HFFc6 (cell line): Measurements from ENCODE around the gene ABHD6. TPM values are rescaled to one million over a fixed set of nuclear protein-coding genes. Genes with fewer than 3 reads are reported as not detected.
A peak's percentile ranks its signal among the peaks of the same experiment; 100 is the strongest.

ENCODE experiments used
- DNase-seq: peaks from one replicate; pipeline ENCODE4 v3.0.0-alpha.2; 2018
- H3K27ac Mint-ChIP-seq: 2 replicates; pipeline ENCODE4 v1.8.0; 2020; ENCODE audit warnings: mild to moderate bottlenecking, mixed read lengths
- H3K27me3 Mint-ChIP-seq: 2 replicates; pipeline ENCODE4 v1.8.0; 2021; ENCODE audit warnings: mild to moderate bottlenecking, moderate library complexity, mixed read lengths; ENCODE audit not compliant: insufficient read depth
- H3K36me3 Mint-ChIP-seq: 2 replicates; pipeline ENCODE4 v1.8.0; 2021; ENCODE audit warnings: low read depth, mixed read lengths
- H3K4me1 Mint-ChIP-seq: 2 replicates; pipeline ENCODE4 v1.8.0; 2020; ENCODE audit warnings: low read depth, mixed read lengths
- H3K4me3 Mint-ChIP-seq: 2 replicates; pipeline ENCODE4 v1.8.0; 2020; ENCODE audit warnings: mild to moderate bottlenecking, moderate library complexity, mixed read lengths
- H3K9me3 Mint-ChIP-seq: 2 replicates; pipeline ENCODE4 v1.8.0; 2020; ENCODE audit warnings: mild to moderate bottlenecking, mixed read lengths
- CTCF ChIP-seq: fragments of 200-600 bp; sonication (generic); IDR thresholded peaks from 2 replicates; pipeline ENCODE4 v1.5.0; 2021; ENCODE audit warnings: antibody characterized with exemption, mild to moderate bottlenecking
- total RNA-seq, 6 experiments: library from RNA; stranded (reverse); fragmentation: NEBNext Ultra II Directional; extraction: Animal tissue kit (Norgen Biotek cat#: 25700); gene quantifications; 2 replicates in 1 of 6; 3 replicates in 5 of 6; pipeline ENCODE4 v1.2.3, GENCODE V29; 2021

The ABHD6 gene
- total RNA-seq, 6 experiments from 2014 or later: 6.1 to 8.9 (median 6.5) TPM

GRCh38 chr3:58305882-58306711, 68.5 kb downstream of the ABHD6 start, which contains the start of the genes HTD2 and RPP14:
Gene HTD2 (plus strand): TSS chr3:58306520. CDS start chr3:58317614, 11,094 bp downstream.
Gene RPP14 (plus strand): TSS chr3:58306245. CDS start chr3:58310330, 4,085 bp downstream.
- H3K4me1 Mint-ChIP-seq: peaks cover 24% of the 10 kb centered on the region
- peaks cover 5% of the 10 kb centered on the region for H3K27me3 Mint-ChIP-seq
- peak; percentile 97 for TF ChIP-seq CTCF
- peaks cover 17% of the 10 kb centered on the region for H3K36me3 Mint-ChIP-seq
- H3K9me3 Mint-ChIP-seq: no peaks in the 10 kb centered on the region
- peak within 1 kb of the TSS; percentile 99 for H3K27ac Mint-ChIP-seq
- H3K4me3 Mint-ChIP-seq: peak within 1 kb of the TSS; percentile 93
- peak; percentile 95 for DNase-seq

GRCh38 chr3:58307639-58308215, 70.1 kb downstream of the ABHD6 start:
- peak; percentile 46 for DNase-seq
- H3K36me3 Mint-ChIP-seq: peaks cover 23% of the 10 kb centered on the region

GRCh38 chr3:58308728-58309127, 71.1 kb downstream of the ABHD6 start:
- Mint-ChIP-seq H3K27me3 (peaks cover 5% of the 10 kb centered on the region), H3K27ac (peak overlapping the region; percentile 51), H3K4me1 (peaks cover 24% of the 10 kb centered on the region), H3K9me3 (no peaks in the 10 kb centered on the region), H3K36me3 (peaks cover 23% of the 10 kb centered on the region), H3K4me3 (peak overlapping the region; percentile 32; the same call in 1 of the 2 replicates)
- no peak for DNase-seq
- no peak for TF ChIP-seq CTCF

More at GRCh38 chr3:58307639-58308215, 70.1 kb downstream of the ABHD6 start:
- H3K27me3 Mint-ChIP-seq: peaks cover 5% of the 10 kb centered on the region
- peak overlapping the region; percentile 99 for H3K27ac Mint-ChIP-seq
- peak overlapping the region; percentile 93 for H3K4me3 Mint-ChIP-seq
- peak; percentile 79 for TF ChIP-seq CTCF
- no peaks in the 10 kb centered on the region for H3K9me3 Mint-ChIP-seq
- H3K4me1 Mint-ChIP-seq: peaks cover 24% of the 10 kb centered on the region

- no peak for TF ChIP-seq CTCF
- Mint-ChIP-seq H3K9me3 (no peaks in the 10 kb centered on the region), H3K4me3 (no peak overlapping the region), H3K36me3 (peaks cover 12% of the 10 kb centered on the region), H3K4me1 (0 out of 2 replicates have a peak, but pooled peaks cover 5% of the 10 kb centered on the region), H3K27ac (no peak overlapping the region), H3K27me3 (no peaks in the 10 kb centered on the region)
- no peak for DNase-seq
These were observed 80.2 kb downstream of the ABHD6 start for GRCh38 chr3:58317811-58318210.

GRCh38 chr3:58321791-58322190, 84.2 kb downstream of the ABHD6 start:
- TF ChIP-seq CTCF: no peak
- H3K4me3 Mint-ChIP-seq: no peak overlapping the region
- DNase-seq: no peak
- H3K27ac Mint-ChIP-seq: no peak overlapping the region
- H3K27me3 Mint-ChIP-seq: no peaks in the 10 kb centered on the region
- peaks cover 28% of the 10 kb centered on the region for H3K4me1 Mint-ChIP-seq
- H3K9me3 Mint-ChIP-seq: no peaks in the 10 kb centered on the region
- peaks cover 2% of the 10 kb centered on the region; the same call in 1 of the 2 replicates for H3K36me3 Mint-ChIP-seq
